H1 (cell line): Measurements from ENCODE around the gene RBM6. TPM values are rescaled to one million over a fixed set of nuclear protein-coding genes. Genes with fewer than 3 reads are reported as not detected.

Experiments used
- ASH2L ChIP-seq: fragments of 200-600, 300-600 bp; sonication (generic); IDR thresholded peaks from one replicate; pipeline ENCODE4 v1.7.1; 2017; ENCODE audit warnings: low read length
- NANOG ChIP-seq: IDR thresholded peaks from 2 replicates; pipeline ENCODE4 v1.6.1; 2011; ENCODE audit warnings: low read length, low read depth, mild to moderate bottlenecking, inconsistent platforms; ENCODE audit not compliant: insufficient read depth, poor library complexity, severe bottlenecking
- polyA plus RNA-seq, 7 experiments: library from polyadenylated mRNA; depleted of rRNA in 3 of 7; stranded (reverse) in 5 of 7; unstranded in 2 of 7; fragments of >200 nt in 5 of 7; fragments of 200-250 nt in 2 of 7; gene quantifications; 1 replicate in 5 of 7; 2 replicates in 1 of 7; 4 replicates in 1 of 7; pipeline versions ENCODE4 v1.2.1 to v1.2.3, GENCODE V29; 2011 to 2013; ENCODE audit warnings: missing spikeins in 2 of 7, mixed read lengths in 2 of 7
- total RNA-seq: library from RNA; stranded (reverse); fragmentation: NEBNext Ultra II Directional; extraction: Animal tissue kit (Norgen Biotek cat#: 25700); gene quantifications from 2 replicates; pipeline ENCODE4 v1.2.1, GENCODE V29; 2021

Gene RBM6
- total and polyA plus RNA-seq, 2 of the 8 experiments (the other 6 are each of a cell fraction or from before 2014, with no cell fraction given) = 30.6 to 80.1 TPM

- TF ChIP-seq ASH2L (peak; percentile 81), NANOG (no peak)
Observed at GRCh38 chr3:49939858-49940666, at the start of gene RBM6 (continued).
